A549 (cell line): Measurements from ENCODE around the gene EFCAB5. TPM values are rescaled to one million over a fixed set of nuclear protein-coding genes. Genes with fewer than 3 reads are reported as not detected.
A peak's percentile ranks its signal among the peaks of the same experiment; 100 is the strongest.
"Not testable (repeated sequence)": the region's sequence is repeated elsewhere in the genome, so short reads cannot be mapped to it uniquely, and the experiment has no call there.

Experiments
- ATAC-seq, 2 experiments: fragments of 200-7000 bp in 1 of 2; fragments of >200 bp in 1 of 2; cut with Nextera tagmentation in 1 of 2; cut with Tn5 transposase in 1 of 2; 3 replicates each; pipeline versions ENCODE4 v1.8.0 to v1.9.1; 2018 to 2020; ENCODE audit warnings: mild to moderate bottlenecking in 1 of 2, moderate library complexity in 1 of 2
- CTCF ChIA-PET: fragments of 300-600 bp; sonication (Branson Sonifier 250); formaldehyde crosslinking; extraction: SDS; loops from one replicate; lab custom pipeline; 2021; ENCODE audit warnings: antibody characterized with exemption, inconsistent platforms; lab: Yijun Ruan, JAX
- POLR2A ChIA-PET: fragments of 350-600 bp; formaldehyde crosslinking; extraction: SDS; loops from one replicate; lab custom pipeline; 2021; ENCODE audit warnings: antibody characterized with exemption, inconsistent platforms; lab: Yijun Ruan, JAX
- DNase-seq, 2 experiments: peaks; one replicate each; pipeline versions ENCODE4 v3.0.0 to v3.0.0-alpha.2; 2011 to 2016; ENCODE audit warnings: low read depth in 1 of 2, low spot score in 1 of 2
- FAIRE-seq: peaks from 2 replicates; lab custom pipeline; 2011; peaks lifted over from hg19 to GRCh38; lab: Jason Lieb, UNC
- H3K27ac ChIP-seq, 2 experiments: fragments of >200 bp; sonication (Bioruptor Twin); formaldehyde crosslinking; 3 replicates each; pipeline ENCODE4 v1.5.1; 2016 to 2017
- H3K4me1 ChIP-seq: fragments of >200 bp; sonication (Bioruptor Twin); formaldehyde crosslinking; 3 replicates; pipeline ENCODE4 v1.6.1; 2016
- H3K4me2 ChIP-seq: fragments of >200 bp; sonication (Bioruptor Twin); formaldehyde crosslinking; 3 replicates; pipeline ENCODE4 v1.6.1; 2016
- H3K4me3 ChIP-seq: fragments of >200 bp; sonication (Bioruptor Twin); formaldehyde crosslinking; 3 replicates; pipeline ENCODE4 v1.5.1; 2016
- H3K9me3 ChIP-seq: fragments of >200 bp; sonication (Bioruptor Twin); formaldehyde crosslinking; 3 replicates; pipeline ENCODE4 v1.6.1; 2016
- E2F6 ChIP-seq: IDR thresholded peaks from 2 replicates; pipeline ENCODE4 v1.6.1; 2012; ENCODE audit warnings: low read depth, borderline replicate concordance
- EHF ChIP-seq: fragments of 250-450 bp; sonication (Bioruptor Pico); IDR thresholded peaks from 2 replicates; pipeline ENCODE4 v1.5.0; 2020; ENCODE audit warnings: mild to moderate bottlenecking
- EHMT2 ChIP-seq: fragments of 200-600 bp; sonication (generic); IDR thresholded peaks from 2 replicates; pipeline ENCODE4 v1.6.1; 2016; ENCODE audit warnings: antibody characterized with exemption, low read depth, mild to moderate bottlenecking, moderate library complexity
- EP300 ChIP-seq, 2 experiments: fragments of >200 bp; sonication (Bioruptor Twin); formaldehyde crosslinking; IDR thresholded peaks; 2 replicates in 1 of 2; 3 replicates in 1 of 2; pipeline ENCODE4 v1.6.1; 2016 to 2017
- ESRRA ChIP-seq: fragments of 150-350 bp; IDR thresholded peaks from 2 replicates; pipeline ENCODE4 v1.6.1; 2014; ENCODE audit warnings: mild to moderate bottlenecking, low read length, borderline replicate concordance
- HES2 ChIP-seq: fragments of >200 bp; sonication (Bioruptor Twin); formaldehyde crosslinking; IDR thresholded peaks from 2 replicates; pipeline ENCODE4 v1.6.1; 2016
- HEYL ChIP-seq: fragments of 250-450 bp; sonication (Bioruptor Pico); IDR thresholded peaks from 2 replicates; pipeline ENCODE4 v1.8.0; 2021; ENCODE audit warnings: mild to moderate bottlenecking, moderate library complexity
- HOXB5 ChIP-seq: fragments of 250-450 bp; sonication (Bioruptor Pico); IDR thresholded peaks from 2 replicates; pipeline ENCODE4 v1.5.0; 2020; ENCODE audit warnings: mild to moderate bottlenecking, moderate library complexity
- NFE2L2 ChIP-seq: fragments of 150-350 bp; conservative IDR thresholded peaks from 2 replicates; pipeline ENCODE4 v1.6.1; 2014; ENCODE audit warnings: low read length
- NR3C1 ChIP-seq: fragments of >200 bp; sonication (Bioruptor Twin); formaldehyde crosslinking; IDR thresholded peaks from 3 replicates; pipeline ENCODE4 v1.6.1; 2017
- RAD21 ChIP-seq, 2 experiments: fragments of >200 bp in 1 of 2; sonication (Bioruptor Twin) in 1 of 2; formaldehyde crosslinking in 1 of 2; IDR thresholded peaks in 1 of 2; conservative IDR thresholded peaks in 1 of 2; 2 replicates in 1 of 2; 3 replicates in 1 of 2; pipeline ENCODE4 v1.6.1; 2012 to 2018; ENCODE audit warnings: inconsistent platforms in 1 of 2
- RCOR1 ChIP-seq: fragments of 150-350 bp; IDR thresholded peaks from 2 replicates; pipeline ENCODE4 v1.6.1; 2014; ENCODE audit warnings: antibody characterized with exemption, low read length, low read depth
- SMC3 ChIP-seq: fragments of >200 bp; sonication (Bioruptor Twin); formaldehyde crosslinking; IDR thresholded peaks from 3 replicates; pipeline ENCODE4 v1.6.1; 2018; ENCODE audit warnings: inconsistent platforms
- SREBF2 ChIP-seq: fragments of 450-650 bp; IDR thresholded peaks from 2 replicates; pipeline ENCODE4 v1.6.1; 2014; ENCODE audit warnings: mild to moderate bottlenecking, moderate library complexity
- USF2 ChIP-seq: fragments of 450-650 bp; IDR thresholded peaks from 2 replicates; pipeline ENCODE4 v1.6.1; 2014; ENCODE audit warnings: antibody characterized with exemption
- ZNF302 ChIP-seq: fragments of 250-450 bp; sonication (Bioruptor Pico); IDR thresholded peaks from 2 replicates; pipeline ENCODE4 v1.9.0; 2021; ENCODE audit warnings: inconsistent platforms, mild to moderate bottlenecking, moderate library complexity
- ZSCAN20 ChIP-seq: fragments of 250-450 bp; sonication (Bioruptor Pico); IDR thresholded peaks from 2 replicates; pipeline ENCODE4 v1.8.0; 2022; ENCODE audit warnings: mild to moderate bottlenecking, moderate library complexity
- WGBS: methylation state at CpG from one replicate; pipeline ENCODE4 v1.1.6; 2017; ENCODE audit errors: missing lambda C conversion rate; 5-methylcytosine and 5-hydroxymethylcytosine counted together
- polyA plus RNA-seq, 4 experiments: library from polyadenylated mRNA; depleted of rRNA in 3 of 4; stranded (reverse); fragments of >200 nt; fragmentation: RNase III in 1 of 4; extraction: RNeasy Plus Mini Kit Qiagen cat#74134 plus additional on column Dnase treatment in 1 of 4; gene quantifications; 2 replicates in 3 of 4; 3 replicates in 1 of 4; pipeline ENCODE4 v1.2.3, GENCODE V29; 2011 to 2017
- TF ChIP-seq, protein P1 (sequence below): fragments of >200 bp; sonication (Bioruptor Twin); formaldehyde crosslinking; IDR thresholded peaks from 3 replicates; pipeline ENCODE4 v1.5.1; 2016
- TF ChIP-seq, protein P2 (sequence below): IDR thresholded peaks from 2 replicates; pipeline ENCODE4 v1.6.1; 2012
- TF ChIP-seq, protein P3 (sequence below): fragments of 250-450 bp; sonication (Bioruptor Pico); IDR thresholded peaks from 2 replicates; pipeline ENCODE4 v1.5.0; 2021; ENCODE audit warnings: mild to moderate bottlenecking, moderate library complexity, borderline replicate concordance

EFCAB5 gene
- polyA plus RNA-seq, 2 of the 4 experiments (the other 2 are of a cell fraction) = 0.65 to 2.6 TPM

- FAIRE-seq (peak; percentile 98), DNase-seq (peak; percentile 65 to 70), ATAC-seq (peak; percentile 73; a peak in 4 of 6 replicates)
- Histone ChIP-seq H3K4me3 (no peak overlapping the region), H3K9me3 (no peaks in the 10 kb centered on the region), H3K4me2 (peak overlapping the region; percentile 53), H3K27ac (no peak overlapping the region), H3K4me1 (no peaks in the 10 kb centered on the region)
- no peak for TF ChIP-seq RCOR1
- peak; percentile 89 for TF ChIP-seq SMC3
- TF ChIP-seq RAD21 (conservative IDR thresholded peaks at IDR 0.05 in 1 of 2, IDR thresholded peaks at IDR 0.05 in 1 of 2) = peak; percentile 85 to 86
- TF ChIP-seq, protein P1, sequence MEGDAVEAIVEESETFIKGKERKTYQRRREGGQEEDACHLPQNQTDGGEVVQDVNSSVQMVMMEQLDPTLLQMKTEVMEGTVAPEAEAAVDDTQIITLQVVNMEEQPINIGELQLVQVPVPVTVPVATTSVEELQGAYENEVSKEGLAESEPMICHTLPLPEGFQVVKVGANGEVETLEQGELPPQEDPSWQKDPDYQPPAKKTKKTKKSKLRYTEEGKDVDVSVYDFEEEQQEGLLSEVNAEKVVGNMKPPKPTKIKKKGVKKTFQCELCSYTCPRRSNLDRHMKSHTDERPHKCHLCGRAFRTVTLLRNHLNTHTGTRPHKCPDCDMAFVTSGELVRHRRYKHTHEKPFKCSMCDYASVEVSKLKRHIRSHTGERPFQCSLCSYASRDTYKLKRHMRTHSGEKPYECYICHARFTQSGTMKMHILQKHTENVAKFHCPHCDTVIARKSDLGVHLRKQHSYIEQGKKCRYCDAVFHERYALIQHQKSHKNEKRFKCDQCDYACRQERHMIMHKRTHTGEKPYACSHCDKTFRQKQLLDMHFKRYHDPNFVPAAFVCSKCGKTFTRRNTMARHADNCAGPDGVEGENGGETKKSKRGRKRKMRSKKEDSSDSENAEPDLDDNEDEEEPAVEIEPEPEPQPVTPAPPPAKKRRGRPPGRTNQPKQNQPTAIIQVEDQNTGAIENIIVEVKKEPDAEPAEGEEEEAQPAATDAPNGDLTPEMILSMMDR = peak; percentile 97
- POLR2A ChIA-PET = interaction anchor here (0.9 to 1.1 kb wide), 2 partner anchors 89 to 91 kb away, joined by 3 to 4 read pairs; partner anchors contain the start of gene SSH2
- WGBS = 37% methylated on average over 4 of the region's 4 CpGs
- CTCF ChIA-PET = interaction anchor here (0.6 to 4.5 kb wide), 55 partner anchors 9 to 415 kb away, joined by 3 to 53 read pairs (median 3); partner anchors contain the start of genes EFCAB5 and SSH2
These were observed 80.4 kb downstream of the EFCAB5 start for GRCh38 chr17:30021708-30022317.

- CTCF ChIA-PET, FAIRE-seq, DNase-seq, H3K4me2 ChIP-seq, H3K9me3 ChIP-seq, H3K4me3 ChIP-seq, POLR2A ChIA-PET, H3K4me1 ChIP-seq, ATAC-seq, H3K27ac ChIP-seq: not testable (repeated sequence)
- 21% methylated on average over 2 of the region's 2 CpGs for WGBS
These were observed 83.9 kb downstream of the EFCAB5 start for GRCh38 chr17:30025325-30025724.

GRCh38 chr17:30027676-30028075, 86.2 kb downstream of the EFCAB5 start:
- Histone ChIP-seq H3K4me3 (no peak overlapping the region), H3K4me2 (no peak overlapping the region), H3K27ac (no peak overlapping the region), H3K4me1 (no peaks in the 10 kb centered on the region), H3K9me3 (no peaks in the 10 kb centered on the region)
- no peak for DNase-seq
- WGBS = 56% methylated on average over 4 of the region's 4 CpGs
- FAIRE-seq = peak; percentile 7
- ATAC-seq = no peak
- TF ChIP-seq USF2 (no peak), NR3C1 (no peak), HOXB5 (CRISPR knock-in tag) (no peak), E2F6 (no peak), EHMT2 (no peak), EP300 (IDR thresholded peaks at IDR 0.05) (no peak), HES2 (no peak), SREBF2 (no peak), ESRRA (no peak), ZNF302 (CRISPR knock-in tag) (no peak), EHF (CRISPR knock-in tag) (no peak), HEYL (CRISPR knock-in tag) (no peak), ZSCAN20 (CRISPR knock-in tag) (no peak), RCOR1 (no peak), NFE2L2 (no peak)
- TF ChIP-seq, protein P2, sequence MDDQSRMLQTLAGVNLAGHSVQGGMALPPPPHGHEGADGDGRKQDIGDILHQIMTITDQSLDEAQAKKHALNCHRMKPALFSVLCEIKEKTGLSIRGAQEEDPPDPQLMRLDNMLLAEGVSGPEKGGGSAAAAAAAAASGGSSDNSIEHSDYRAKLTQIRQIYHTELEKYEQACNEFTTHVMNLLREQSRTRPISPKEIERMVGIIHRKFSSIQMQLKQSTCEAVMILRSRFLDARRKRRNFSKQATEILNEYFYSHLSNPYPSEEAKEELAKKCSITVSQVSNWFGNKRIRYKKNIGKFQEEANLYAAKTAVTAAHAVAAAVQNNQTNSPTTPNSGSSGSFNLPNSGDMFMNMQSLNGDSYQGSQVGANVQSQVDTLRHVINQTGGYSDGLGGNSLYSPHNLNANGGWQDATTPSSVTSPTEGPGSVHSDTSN = no peak
- TF ChIP-seq, protein P3, sequence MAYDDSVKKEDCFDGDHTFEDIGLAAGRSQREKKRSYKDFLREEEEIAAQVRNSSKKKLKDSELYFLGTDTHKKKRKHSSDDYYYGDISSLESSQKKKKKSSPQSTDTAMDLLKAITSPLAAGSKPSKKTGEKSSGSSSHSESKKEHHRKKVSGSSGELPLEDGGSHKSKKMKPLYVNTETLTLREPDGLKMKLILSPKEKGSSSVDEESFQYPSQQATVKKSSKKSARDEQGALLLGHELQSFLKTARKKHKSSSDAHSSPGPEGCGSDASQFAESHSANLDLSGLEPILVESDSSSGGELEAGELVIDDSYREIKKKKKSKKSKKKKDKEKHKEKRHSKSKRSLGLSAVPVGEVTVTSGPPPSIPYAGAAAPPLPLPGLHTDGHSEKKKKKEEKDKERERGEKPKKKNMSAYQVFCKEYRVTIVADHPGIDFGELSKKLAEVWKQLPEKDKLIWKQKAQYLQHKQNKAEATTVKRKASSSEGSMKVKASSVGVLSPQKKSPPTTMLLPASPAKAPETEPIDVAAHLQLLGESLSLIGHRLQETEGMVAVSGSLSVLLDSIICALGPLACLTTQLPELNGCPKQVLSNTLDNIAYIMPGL = no peak
- TF ChIP-seq, protein P1 = no peak
- ChIA-PET CTCF (interaction anchor here (0.6 to 9.5 kb wide), 7 partner anchors 11 to 219 kb away, joined by 3 to 122 read pairs (median 3); no protein-coding TSS in a partner anchor), POLR2A (no interaction called here)
